HG03097 (cell line): ENCODE results near the gene GALR1.
"Not testable (repeated sequence)": the region's sequence is repeated elsewhere in the genome, so short reads cannot be mapped to it uniquely, and the experiment has no call there.

Source experiments
- ATAC-seq: cut with Tn5 transposase; IDR thresholded peaks from one replicate; pipeline ENCODE4 v1.9.1; 2021; ENCODE audit not compliant: unreplicated experiment, low FRiP score

GALR1 gene

GRCh38 chr18:77250501-77250925 is 865 bp downstream of the GALR1 start:
- ATAC-seq = no peak

DNA sequence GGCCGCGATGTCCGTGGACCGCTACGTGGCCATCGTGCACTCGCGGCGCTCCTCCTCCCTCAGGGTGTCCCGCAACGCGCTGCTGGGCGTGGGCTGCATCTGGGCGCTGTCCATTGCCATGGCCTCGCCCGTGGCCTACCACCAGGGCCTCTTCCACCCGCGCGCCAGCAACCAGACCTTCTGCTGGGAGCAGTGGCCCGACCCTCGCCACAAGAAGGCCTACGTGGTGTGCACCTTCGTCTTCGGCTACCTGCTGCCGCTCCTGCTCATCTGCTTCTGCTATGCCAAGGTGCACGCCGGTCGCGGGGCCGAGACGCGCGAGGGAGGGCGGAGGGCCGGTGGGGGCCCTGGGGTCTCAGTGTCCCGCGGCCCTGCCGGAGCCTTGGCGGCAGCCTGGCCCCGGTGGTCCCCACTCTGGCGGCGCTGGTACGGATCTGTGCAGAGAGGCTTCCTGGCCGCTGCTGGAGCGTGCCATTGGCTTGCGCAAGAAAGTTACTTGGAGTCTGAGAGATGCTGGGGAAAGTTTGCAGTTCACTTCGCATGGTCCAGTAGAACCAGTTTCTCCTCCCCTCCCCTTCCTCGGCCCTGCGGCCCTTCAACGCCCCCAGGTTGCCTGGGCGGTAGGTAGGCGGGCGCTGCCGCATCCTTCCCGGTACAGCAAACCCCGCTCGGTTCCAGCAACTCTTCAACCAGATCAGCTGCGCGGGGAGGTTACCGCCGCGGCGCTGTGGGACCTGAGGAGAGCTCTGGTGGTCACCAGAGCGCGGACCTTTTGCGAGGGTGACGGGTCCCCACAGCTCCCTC is 1.5 kb downstream of the GALR1 start:
- no peak for ATAC-seq

DNA sequence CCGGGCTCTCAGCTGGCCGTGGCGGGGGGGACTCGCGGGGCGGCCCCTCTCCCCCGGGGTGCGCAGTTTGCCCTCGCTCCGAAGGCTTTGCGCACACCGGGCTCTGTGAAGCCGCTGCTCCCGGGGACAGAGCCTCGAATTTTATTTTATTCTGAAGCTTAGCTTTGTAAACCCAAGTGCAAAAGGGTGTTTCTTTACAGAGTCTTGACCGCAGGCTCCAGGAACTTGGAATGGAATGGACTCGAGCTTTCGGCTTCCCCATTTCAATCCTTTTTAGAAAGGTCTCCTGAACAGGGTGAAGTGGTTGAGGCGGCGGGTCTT is 2.0 kb downstream of the GALR1 start:
- no peak for ATAC-seq

DNA sequence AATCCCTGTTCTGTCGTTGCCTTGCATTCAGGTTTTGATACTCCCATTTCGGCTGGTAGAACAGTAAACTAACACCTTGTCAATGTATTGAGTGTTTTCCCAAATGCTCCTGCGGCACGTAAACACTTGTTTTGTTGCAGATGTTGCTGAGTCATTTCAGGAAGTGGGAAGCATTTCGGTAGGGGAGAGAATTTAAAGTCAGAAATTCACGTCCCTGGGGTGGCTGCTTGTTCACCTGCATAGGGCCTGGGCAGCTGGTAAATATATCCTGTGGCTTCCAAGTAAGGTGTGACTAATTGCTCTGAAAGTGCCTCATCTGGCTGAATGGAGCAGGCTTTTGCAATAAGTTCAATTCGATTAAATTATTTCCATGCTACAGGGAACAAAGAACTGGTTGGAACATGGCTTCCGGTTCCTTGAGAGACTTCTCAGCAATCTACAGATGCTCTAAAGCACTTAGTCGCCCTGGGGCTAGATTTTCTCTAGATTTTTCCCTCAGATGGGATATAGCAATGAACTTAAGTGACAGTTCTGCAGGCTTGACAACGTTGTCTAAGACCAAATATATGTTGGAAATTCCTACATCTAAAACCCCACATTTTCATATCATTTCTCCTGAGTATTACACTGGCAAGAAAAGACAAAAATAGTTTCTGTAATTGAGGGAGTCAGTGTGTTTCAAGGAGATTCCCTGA is 5.2 kb downstream of the GALR1 start:
- no peak for ATAC-seq

- ATAC-seq = no peak
Measured at GRCh38 chr18:77255426-77256105, 5.9 kb downstream of the GALR1 start.

- ATAC-seq = no peak
Measured at GRCh38 chr18:77262643-77263465, 13.2 kb downstream of the GALR1 start.

DNA sequence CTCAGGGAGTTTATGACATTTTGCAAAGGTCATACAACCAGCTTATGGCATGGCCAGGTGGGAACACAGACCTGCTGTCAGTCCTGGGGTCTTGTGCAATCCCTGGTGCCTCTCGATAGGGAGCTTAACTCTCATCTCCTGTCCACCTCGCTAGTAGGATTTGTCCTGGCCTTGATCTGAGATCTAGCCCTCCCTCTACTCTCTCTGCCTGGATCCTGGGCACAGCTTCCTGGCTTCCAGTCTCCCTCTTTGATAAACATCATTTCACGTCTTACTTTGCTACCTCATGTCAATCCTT is 13.8 kb downstream of the GALR1 start:
- ATAC-seq = no peak

DNA sequence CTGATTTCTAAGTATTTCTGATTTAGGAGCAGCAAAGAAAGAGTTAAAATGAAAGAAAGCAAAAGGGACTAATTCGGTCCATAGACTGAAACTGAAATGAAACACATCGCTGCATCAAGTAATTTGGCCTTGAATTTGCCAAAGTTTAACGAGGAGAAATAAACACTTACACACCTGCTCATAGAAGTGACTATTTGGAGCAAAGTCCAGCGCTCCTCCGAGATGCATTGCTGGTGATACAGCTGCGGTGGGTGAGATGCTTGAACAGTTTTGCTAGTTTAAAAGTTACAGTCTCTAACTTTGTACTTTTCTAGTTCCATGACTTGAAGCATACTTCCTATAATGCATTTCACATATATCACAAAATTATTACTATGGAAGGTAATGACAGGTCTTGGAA is 18.3 kb downstream of the GALR1 start:
- no peak for ATAC-seq

DNA sequence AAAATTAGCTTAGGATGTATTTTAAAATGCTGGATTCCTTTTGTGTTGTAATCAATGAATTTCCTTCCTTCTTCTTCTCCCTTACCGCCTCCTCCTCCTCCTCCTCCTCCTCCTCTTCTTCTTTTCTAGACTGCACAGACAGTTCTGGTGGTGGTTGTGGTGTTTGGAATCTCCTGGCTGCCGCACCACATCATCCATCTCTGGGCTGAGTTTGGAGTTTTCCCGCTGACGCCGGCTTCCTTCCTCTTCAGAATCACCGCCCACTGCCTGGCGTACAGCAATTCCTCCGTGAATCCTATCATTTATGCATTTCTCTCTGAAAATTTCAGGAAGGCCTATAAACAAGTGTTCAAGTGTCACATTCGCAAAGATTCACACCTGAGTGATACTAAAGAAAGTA is 18.8 kb downstream of the GALR1 start:
- no peak for ATAC-seq

- ATAC-seq = no peak
Measured at GRCh38 chr18:77271576-77272481, 22.2 kb downstream of the GALR1 start.

DNA sequence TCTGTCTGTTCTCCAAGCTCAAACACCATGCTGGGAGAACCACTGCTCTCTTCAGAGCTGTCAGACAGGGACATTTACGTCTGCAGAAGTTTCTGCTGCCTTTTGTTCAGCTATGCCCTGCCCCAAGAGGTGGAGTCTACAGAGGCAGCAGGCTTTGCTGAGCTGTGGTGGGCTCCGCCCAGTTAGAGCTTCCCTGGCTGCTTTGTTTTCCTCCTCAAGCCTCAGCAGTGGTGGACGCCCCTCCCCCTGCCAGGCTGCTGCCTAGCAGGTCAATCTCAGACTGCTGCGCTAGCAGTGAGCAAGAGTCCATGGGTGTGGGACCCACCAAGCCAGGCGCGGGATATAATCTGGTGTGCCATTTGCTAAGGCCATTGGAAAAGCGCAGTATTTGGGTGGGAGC is 41.2 kb downstream of the GALR1 start:
- ATAC-seq = not testable (repeated sequence)

GRCh38 chr18:77298172-77298571 is 48.5 kb downstream of the GALR1 start:
- ATAC-seq = no peak

- no peak for ATAC-seq
Measured at GRCh38 chr18:77299706-77300105, 50.1 kb downstream of the GALR1 start.

DNA sequence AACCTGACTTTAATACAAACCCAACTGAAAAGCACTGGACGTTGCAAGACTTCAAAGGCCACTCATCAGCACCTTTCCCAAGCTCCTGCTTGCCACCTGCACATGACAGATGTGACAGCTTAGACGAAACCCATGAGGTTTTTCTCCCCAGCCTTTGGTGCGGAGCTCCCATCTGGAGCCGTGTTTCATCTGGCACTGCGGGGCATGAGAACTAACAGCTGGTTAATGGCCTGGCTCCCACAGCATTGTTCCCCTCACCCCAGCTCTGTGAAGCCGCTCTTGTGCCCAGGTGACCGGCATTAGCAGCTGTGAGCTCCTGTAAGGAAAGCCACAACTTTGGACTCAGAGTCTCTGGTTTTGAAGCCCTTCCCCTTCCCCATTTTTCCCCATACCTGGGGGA is 50.9 kb downstream of the GALR1 start:
- no peak for ATAC-seq

DNA sequence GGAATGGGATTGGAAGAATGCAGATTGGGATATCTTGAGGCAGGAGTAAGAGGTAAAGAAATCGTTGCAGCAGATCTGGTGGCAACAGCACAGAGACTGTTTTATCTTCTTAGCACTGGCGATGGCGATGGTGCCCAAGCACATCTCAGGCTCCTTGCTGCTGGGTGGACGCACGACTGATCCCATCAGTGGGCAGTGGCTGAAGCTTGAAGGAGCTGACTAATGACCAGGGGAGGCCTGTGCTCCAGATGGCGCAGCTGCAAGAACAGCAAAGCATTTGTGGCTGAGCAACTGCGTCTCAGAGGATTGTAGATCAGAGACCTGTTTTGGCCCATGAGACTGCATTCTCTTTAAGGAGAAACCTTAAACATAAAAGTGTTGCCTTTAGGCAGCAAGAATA is 54.6 kb downstream of the GALR1 start:
- no peak for ATAC-seq

DNA sequence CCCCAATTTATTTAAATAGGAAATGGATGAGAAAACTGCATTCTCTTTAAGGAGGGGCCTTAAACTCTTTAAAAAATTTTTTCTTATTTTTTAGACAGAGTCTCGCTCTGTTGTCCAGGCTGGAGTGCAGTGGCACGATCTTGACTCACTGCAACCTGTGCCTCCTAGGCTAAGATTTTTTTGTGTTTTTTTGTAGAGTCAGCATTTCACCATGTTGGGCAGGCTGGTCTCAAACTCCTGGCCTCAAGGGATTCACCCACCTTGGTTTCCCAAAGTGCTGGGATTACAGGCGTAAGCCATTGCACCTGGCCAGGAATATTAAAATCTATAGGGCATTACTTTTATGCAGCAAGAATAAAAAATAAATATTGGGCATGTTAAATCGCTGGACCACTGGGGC is 56.0 kb downstream of the GALR1 start:
- no peak for ATAC-seq

DNA sequence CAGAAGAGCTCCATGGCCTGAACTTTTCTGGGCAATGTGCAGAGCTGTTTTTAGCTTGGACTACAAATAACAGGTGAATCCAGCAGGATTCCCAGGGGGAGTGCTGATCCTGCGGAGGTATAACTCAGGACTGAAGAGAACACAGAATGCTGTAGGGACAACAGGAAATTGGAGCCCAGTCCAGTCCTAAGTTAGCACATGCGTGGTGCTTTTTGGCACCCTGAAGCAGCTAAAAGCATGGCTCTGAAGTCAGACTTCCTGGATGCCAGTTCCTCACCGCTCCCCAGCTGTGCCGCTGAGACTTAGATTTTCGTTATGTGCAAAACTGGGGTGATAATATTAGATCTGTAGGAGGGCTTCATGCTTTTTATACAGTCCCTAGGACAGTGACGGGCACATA is 58.6 kb downstream of the GALR1 start:
- no peak for ATAC-seq

GRCh38 chr18:77314511-77314910 is 64.9 kb downstream of the GALR1 start:
- no peak for ATAC-seq

- no peak for ATAC-seq
Measured at GRCh38 chr18:77314952-77315351, 65.3 kb downstream of the GALR1 start.

DNA sequence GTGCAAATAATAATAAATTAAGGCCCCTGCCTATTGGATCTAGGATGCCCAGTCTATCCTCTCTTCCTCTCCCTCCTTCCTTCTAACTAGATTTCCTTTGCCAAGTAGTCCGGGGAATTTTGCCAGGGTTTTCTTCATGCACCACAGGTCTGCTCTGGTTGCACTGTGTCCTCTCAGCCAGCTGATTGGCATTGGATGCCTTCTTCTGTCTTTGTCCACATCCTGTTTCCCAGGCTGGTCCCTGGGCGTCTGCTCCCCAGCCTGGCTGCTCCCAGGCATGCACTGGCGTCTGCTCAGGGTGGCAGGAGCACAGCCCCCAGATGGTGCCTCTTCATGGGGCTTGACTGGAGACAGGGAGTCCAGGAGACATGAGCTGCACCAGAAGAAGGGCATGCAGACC is 66.4 kb downstream of the GALR1 start:
- ATAC-seq = no peak
